Activated CD4-positive, alpha-beta T cell treated with anti-CD3 and anti-CD28 coated beads, Interleukin-2, amount 50 U/mL, for 16 hours (primary cell): ENCODE data around the gene SUPT6H.

ENCODE experiments used
- DNase-seq: peaks from one replicate; pipeline ENCODE4 v3.0.0-alpha.2; 2020

The SUPT6H gene

DNA sequence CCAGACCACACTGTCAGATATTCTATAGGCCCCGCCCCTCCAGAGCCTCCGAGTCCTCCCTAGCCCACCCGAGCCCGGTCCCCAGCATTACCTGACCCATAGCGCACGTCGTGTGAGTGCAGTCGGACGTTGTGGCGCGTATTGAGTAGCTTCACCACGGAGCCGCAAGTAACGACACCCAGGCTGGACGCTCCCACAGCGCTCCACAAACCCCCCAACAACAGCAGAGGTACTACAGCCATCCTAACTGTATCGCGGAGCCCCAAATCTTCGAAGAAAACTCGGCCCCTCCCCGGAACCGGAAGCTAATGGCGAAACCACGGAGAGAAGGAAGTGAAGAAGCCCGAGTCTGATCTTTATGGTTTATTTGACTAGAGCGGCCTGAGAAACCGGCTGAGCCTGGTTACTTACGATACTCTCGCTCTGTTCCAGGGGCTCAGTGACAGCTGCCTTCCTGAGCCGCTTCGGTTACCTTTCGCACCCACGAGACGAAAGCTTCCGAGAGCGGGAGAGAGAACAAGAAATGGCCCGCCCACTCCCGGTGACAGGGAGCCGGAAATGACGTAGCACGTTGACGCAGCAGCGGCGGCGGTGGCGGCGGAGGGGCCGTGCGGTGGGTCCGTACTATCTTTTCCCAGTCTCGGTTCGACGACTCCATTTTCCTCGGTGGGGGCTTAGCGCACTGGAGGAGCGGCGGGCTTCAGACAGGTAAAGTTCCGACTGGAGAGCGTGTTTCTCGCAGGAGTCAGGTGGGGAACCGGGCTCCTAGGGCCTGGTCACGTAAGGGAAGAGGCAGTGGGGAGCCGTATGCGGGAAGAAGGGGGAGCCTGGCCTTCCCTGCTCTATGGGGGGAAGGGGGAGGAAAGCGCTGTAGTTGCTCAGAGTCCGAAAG, at the start of gene SUPT6H, which contains the start of gene SDF2:
SUPT6H (plus strand) TSS at position 571 of the 892 bp plus-strand sequence. CDS start 11,197 bp downstream, outside the sequence.
SDF2 (minus strand) TSS at position 272 of the 892 bp plus-strand sequence; CDS start at position 242, 30 bp downstream.
- peak; percentile 93 for DNase-seq

DNA sequence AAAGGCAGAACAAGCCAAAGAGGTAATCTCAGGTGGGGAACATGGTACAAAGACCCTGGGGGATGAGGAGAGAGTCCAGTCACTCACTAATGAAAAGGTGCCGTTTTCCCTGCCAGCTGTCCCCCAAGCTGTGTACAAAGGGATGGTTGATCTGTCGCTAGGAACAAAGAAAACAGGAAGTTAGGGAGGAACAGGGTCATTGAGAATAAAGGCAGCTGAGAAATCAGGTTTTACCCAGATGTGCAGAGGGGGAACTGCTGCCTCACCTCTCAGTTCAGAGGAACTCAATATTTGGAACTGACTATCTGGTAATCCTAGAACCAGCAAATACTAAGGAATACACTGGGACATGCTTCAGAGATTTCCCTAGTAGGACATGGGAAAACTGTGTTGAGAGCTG, 49.5 kb upstream of the SUPT6H start:
- no peak for DNase-seq

DNA sequence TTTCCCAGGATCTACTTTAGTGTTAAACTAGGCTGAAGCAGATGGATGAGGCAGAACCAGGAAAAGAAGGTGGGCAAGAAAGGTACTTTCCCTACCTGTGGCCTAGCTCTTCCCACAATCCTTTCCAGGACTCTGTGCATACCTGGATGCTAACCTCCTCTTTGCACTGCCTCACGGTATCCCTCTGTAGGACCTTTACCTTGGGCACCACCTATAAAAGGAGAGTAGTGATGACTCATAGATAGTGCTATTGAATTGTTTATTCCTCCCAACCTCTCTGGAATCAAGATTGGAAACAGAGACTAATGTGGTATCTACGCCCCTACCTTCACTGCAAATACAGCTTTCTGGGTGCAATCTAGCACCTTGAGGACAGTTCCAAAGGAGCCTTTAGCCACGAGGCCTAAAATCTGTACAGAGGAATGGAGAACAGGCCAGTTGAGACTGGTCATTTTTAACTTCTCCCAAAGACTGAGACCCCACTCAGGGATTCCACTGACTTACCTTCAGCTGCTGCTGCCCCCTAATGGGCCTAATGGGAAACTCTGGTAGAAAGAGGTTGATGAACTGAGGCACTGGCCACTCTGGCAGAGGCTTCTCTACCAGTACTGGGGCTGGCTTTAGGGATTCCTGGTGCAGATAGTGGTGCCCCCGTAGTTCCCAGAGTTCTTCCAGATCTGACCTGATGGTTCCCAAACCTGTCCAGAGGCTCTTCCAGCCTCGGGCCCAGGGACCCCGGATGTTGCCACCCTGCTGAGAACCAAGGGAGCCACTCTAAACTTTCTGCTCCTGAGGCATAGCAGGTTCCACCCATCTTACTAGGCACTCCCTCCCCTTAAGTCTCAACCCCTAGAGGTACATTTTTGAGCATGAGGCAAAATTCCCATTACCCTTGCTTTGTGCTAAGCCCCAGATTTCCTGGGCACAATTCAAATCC, 48.8 kb upstream of the SUPT6H start:
- DNase-seq: peak; percentile 43

DNA sequence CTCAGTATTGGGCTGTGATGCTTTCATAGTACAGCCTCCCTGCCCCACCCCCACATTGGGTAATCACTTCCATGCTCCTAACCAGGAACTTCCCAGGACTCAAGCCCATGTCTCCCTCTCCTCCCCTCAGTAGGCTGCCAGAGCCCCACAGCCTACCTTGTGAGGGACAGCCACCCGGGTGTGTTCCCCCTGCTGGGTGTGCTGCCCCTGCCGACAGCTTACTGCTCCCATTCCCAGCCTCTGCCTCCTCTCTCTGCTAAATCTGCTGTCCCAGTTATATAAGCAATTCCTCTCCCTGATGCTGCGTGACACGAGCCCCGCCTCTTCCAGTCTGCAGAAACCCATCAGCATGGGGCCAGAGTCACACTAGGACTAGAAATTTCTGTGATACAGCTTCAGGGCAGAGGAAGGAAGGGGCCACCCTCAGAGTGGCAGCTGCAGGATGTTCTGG, 48.0 kb upstream of the SUPT6H start, which contains the start of gene RSKR:
RSKR (minus strand) TSS at position 255 of the 451 bp plus-strand sequence; CDS start at position 231, 24 bp downstream.
- no peak for DNase-seq

DNA sequence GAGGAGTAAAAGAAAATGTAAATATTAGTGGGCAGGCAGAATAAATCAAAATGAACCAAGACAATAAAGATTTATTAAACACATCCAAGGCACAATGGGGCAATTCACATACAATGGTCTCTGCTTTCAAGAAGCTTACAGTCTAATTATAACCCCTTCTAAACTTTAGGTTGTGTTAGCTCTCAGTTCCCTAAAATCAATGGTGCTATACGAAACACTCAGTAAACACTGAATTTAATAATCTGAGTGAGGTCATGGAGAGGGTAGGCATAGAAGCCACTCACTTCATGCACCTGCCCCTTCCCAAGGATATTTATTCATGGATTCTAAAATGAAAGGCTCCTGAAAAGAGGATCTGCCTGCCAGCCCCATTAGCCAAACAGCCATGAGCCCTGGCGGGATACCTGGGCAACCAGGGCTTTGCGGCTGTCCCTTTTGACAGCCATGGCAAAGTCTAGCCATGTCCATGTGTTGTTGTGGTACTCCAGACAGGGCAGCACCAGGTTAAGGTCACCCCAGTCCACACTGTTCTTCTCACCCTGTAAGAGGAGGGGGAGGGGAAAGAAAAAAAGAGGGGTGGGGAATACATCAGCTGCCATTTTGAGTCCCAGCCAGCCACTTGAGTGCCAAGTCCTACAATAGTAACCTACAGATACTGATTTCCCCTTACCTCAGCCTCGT, 46.6 kb upstream of the SUPT6H start:
- DNase-seq: no peak

DNA sequence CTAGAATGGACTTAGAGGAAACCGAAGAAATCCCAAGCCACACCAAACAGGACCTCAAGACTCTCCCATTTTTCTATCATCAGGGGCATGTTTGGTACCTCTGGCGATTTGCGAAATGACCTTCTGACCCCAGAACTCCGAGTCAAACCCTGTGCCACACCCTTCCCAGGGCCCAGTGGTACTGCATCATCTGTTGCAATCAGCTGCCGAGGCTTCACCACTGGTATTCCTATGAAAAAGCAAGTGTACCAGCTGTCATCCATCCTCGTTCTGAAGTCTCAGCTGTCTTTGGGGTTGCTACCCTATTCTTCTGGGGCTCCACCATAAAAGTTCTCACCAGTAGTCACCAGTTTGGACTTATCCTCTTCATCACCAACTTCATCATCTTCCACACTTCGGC, 45.7 kb upstream of the SUPT6H start:
- no peak for DNase-seq

DNA sequence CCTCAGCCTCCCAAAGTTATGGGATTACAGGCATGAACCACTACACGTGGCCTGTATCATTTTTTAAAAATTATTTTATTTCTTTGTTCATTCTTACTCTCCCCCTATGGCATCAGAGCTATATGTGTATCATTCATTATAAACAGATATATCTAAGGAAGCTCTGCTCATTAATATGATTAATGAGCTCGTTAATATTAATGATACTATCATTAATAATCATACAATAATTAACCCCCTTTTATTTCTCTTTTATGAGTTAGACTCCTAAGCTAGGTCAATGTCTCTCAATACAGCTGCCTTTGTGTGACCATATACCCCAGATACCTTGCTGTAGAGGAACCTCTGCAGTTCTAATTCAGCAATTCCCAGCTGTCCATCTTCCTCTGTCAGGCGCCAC, 43.5 kb upstream of the SUPT6H start:
- no peak for DNase-seq

DNA sequence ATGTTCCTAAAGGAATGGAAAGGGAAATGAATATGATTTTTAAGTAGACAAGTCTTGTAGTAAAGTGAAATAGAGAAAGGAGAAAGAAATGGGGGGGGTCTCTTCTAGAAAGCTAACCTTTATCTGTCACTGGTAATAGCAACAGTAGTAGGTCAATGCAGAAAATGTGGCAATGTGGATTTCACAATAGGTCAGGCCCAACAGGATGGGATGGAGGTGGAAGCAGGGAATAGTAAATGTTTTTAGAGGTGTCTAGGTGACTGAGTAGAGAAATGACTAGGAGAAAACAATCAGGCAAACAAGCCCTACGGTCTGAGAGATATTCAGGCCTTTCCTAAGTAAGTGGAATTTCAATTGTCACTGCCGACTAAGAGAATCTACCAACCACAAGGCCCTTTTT, 42.0 kb upstream of the SUPT6H start:
- no peak for DNase-seq

DNA sequence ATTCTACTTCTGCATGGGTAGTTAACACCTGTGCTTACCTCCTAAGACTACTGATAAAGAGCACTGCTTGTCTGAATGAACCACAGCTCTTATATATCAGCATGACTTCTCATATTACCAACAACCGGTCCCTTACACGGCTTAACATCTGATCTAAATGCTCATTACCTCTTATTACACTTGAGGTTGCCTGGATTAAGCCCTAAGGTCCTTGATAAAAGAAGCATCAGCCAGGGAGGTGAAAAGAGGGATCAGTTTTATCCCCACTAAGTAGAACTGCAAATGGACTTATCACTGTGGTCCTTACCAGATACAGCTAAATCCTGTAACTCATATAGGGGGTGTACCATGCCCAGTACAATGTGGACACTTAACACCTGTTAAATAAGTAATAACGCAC, 39.8 kb upstream of the SUPT6H start:
- DNase-seq: no peak

DNA sequence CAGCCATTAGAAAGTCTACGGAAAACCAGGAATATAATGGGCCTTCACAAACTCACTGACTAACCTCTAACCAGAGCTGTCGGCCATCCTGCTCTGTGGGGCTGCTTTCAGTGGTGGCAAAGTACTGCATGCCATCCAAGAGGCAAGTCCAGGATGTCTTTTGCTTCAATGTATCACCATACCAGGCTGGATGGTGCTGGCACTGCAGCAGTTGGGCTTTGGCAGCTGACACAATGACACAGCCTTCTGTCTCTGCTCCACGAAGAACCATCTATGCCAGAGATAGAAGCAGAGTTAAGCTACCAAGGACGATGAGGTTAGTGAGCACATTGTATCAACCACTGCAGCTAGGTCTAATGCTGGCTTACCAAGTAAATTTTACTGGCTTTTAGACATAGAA, 38.3 kb upstream of the SUPT6H start:
- DNase-seq: no peak

DNA sequence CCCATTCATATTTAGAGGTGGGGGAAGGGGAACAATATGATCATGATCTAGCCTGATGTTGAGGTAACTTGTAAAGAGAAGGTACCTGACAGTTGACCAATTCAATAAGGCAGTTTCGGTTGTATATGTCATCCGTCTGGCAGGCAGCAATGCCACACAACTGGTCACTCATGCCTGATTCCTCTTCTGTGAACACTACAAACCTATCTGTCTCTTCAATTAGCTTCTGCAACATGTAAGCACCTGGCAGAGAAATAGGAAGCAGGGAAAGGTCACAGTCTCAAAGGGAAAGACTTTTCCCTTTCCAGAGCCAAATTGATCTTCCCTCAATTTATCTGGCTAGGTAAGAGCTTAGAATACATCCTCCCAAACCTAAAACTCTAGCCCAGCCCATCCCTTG, 37.9 kb upstream of the SUPT6H start:
- DNase-seq: no peak

DNA sequence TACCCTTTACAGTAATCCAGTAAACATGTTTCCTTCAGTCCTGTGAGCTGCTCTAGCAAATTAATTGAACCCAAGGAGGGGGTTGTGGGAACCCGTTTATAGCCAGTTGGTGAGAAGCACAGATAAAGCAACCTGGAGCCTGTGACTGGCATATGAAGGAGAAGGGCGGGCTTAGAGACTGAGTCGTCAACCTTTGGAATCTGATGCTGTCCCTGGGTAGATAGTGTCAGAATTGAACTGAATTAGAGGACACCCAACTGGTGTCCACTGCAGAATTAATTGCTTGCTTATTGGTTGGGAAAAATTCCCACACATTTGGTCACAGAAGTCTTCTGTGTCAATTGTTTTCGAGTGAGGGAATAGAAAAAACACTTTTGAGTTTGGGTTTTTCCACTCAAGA, 35.2 kb upstream of the SUPT6H start:
- no peak for DNase-seq

DNA sequence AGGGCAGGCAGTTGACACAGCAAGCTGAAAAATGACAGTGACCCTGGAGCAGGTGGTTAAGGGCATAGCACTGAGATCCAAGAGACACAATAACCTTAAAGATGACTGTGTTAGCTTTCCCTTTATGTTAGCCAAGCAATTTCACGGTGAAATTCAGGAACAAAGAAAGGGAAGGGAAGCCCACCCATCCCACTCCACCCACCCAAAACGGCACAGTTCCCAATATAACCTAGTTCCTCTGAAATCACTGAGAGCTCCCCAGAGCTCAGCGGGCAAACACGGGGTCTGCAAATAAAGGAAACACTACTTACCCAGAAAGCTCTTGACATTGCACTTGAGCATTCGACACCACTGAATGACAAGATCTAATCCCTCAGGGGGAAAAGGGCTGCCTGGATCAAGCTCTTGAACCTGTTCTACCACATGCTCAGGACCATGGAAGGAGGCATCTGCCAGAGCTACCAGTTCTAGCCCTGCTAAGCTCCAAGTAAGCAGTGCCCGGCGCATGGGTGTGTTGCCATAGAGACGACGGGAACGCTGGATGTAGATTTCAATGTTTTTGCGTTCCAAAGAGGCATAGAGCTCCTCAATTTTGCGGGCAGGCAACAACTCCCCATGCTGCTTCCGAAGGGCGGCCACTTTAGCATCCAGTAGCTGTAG, 27.7 kb upstream of the SUPT6H start:
- no peak for DNase-seq

DNA sequence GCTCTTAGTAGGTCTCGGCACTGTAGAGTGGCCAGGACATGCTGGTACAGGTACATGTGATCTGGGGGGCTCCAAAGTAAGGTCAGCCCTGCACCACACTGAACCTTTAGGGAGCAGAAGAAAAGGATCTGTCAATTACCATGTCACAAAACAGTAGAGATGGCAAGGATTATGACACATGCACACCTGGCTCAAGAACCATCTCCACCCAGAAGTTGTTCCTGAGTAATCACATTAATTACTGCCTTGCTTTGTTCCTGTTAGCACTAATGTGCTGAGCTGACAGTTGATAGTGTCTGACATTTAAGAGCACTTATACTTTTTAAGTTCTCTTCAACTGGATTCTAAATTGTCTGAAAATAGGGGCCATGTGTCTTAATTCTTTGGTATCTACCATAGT, 26.5 kb upstream of the SUPT6H start:
- DNase-seq: no peak

DNA sequence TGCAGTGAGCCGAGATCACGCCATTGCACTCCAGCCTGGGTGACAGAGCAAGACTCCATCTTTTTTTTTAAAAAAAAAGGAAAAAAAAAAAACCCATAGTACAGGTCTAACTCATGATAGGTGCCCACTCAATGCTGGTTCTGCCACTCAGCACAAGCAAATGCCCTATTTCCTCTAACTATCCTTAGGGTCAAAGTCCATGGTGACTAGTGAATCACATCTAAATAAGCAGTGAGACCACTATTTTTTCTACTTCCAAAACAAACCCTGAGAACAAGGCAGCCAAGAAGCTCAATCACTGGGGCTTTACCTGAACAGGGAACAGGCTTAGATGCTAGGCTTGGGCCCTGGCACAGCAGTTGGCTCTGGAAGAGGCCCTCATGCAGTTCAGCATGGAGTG, 20.4 kb upstream of the SUPT6H start:
- no peak for DNase-seq

DNA sequence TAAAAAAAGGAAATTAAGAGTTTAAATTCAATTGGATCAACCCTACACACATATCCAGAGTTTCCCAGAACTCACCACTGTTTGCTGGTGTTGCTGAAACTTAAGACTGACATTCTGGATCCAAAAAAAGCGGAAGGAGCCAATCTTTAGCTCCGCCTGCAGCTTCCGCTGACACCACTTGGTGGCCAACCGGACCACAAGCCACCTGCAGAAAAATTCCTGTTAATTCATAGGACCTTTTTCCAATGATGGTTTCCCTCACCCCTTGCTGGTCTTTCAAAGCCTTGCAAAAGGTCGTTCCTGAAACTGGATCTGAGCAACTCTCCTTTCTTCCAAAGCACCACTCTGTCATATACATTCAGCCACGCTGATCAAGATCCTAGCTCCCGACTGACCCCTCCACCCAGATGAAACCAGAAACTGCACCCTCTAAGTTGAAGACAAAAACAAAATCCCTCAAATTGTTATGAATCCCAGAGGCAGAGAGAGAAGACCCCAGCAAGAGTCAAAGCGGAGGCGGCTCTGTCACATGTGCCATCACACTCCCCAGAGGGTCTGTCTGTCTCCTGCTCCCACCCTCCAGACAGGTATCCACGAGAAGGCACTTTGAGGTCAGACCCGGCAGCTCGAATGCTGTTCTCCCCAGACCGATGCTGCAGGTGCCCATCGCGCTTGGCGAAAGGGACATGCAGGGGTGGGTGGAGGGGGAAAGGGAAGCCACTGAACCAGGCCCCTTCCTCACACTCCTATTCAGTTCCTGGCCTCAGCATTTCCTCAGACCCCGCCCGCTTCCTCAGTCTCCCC, 17.8 kb upstream of the SUPT6H start:
- DNase-seq: peak; percentile 50

DNA sequence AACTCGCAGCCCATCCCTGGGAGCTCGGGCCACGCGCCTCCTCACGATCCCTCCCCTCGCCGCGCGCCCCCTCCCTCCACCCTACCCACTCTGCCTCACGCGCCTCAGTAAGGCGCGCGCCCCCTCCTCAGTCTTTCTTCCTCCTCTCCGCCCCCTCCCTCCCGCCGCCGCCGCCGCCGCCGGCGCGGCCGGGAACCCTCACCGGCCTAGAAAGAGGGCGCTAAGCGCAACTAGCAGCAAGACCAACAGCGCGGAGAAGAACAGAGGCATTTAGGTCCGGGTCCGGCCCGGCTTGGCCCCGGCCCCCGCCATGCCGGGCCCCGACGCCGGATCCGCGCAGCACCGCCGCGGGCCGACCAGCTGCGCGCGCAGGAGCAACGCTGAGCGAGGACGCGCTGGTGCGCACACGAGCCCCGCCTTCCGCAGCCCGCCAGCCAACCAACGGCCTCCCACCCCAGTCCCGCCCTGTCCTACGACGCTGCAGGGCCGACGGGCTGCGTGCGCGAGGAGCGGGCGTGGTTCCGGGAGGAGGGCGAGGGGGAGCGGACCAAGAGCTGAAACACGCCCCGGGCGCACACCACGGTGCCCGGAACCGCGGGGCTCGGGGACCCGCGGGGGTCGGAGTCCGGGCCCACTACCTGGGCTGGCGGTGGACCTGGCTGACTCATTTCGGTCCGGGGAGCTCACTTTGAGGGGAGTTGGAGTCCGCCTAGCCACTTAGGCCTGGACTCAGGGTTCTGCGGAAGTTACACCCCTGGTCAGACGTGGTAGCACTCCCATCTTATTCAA, 17.0 kb upstream of the SUPT6H start, which contains the start of gene BLTP2:
BLTP2 (minus strand) TSS at position 372 of the 789 bp plus-strand sequence; CDS start at position 270, 102 bp downstream.
- peak; percentile 97 for DNase-seq

DNA sequence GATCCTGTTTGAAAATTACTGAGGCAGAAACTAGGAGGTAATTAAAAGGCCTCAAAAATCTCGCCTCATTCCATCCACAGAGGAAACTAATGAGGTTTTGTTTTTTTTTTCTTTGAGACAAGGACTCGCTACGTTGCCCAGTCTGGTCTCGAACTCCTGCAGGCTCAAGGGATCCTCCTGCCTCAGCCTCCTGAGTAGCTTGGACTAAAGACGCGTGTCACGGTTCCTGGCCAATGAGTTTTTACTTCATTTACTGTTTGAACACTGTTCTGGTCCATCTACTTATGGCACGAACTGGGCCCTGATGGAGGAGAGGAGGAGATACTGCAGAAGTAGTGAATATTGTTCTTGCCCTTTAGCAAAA, 16.4 kb upstream of the SUPT6H start:
- no peak for DNase-seq

DNA sequence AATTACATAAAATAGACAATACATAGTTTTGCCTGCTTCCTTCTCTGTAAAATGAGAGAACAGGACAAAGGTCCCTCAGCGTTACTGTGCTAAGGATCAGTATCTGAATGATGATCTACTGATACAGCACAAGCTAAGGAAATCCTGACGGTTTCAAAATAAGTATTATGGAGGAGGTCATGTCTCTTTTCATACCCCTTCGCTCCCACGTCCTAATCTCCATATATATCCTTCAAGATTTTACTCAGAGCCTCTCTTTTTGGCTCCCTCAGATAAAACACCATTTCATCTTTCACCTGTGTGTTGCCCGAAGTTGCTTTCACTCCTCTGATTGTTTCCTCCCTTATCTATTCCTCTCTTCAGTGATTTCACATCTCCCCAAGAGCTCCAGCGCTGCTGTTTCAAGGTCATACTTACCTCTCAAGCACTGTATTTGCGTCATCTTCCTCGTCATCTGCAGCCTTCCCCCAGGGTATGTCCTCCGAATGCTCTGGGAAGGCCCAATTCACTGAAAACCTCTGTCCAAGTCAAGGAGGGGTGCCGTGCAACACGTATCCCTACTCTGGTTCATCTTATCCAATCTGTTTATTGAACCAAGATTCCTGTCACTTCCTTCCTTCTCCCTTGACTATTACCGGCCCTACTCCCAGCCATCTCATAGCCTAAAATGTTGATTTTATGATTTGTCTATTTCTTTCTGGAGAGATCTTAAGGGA, 15.8 kb upstream of the SUPT6H start:
- no peak for DNase-seq

DNA sequence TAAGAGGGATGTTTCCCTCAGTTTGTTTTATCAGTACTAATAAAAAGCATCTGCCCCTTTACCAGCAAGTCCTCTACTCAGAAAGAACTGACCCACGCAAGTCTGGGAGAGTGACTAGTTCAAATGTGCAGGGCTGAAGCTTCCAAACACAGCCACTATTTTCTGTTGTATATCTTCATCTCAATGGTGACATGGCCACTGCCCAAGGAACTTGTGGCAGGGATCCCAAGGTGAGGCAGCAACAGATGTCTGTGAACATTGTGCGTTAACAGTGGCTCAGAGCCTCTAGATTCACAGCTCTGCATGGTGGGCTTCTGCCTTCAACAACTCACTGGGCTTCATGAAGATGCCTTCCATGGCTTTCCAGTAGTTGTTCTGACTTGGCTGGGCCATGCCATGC, 13.3 kb upstream of the SUPT6H start:
- DNase-seq: no peak
